Gastrocnemius medialis (tissue), 4 donors: ENCODE measurements around the gene IGF1R. TPM values are rescaled to one million over a fixed set of nuclear protein-coding genes. Genes with fewer than 3 reads are reported as not detected.

ENCODE experiments used
- ATAC-seq, 2 donors: fragments of 150-250 bp; one replicate each; pipeline ENCODE4 v1.9.1; 2016
- DNase-seq, 2 donors: peaks; one replicate each; pipeline ENCODE4 v3.0.0-alpha.2; 2019
- H3K27ac ChIP-seq, 4 donors: fragments of 200-600 bp; sonication (generic); 1 replicate in 1 of 4; 2 replicates in 3 of 4; pipeline ENCODE4 v1.5.1; 2016 to 2018; ENCODE audit warnings: mild to moderate bottlenecking in 2 of 4, moderate library complexity in 1 of 4
- H3K27me3 ChIP-seq, 3 donors: fragments of 200-600 bp; sonication (generic) in 2 of 3; 1 replicate in 1 of 3; 2 replicates in 2 of 3; pipeline versions ENCODE4 v1.5.1 to v1.6.0; 2016 to 2019; ENCODE audit warnings: mild to moderate bottlenecking in 1 of 3, moderate library complexity in 1 of 3
- H3K36me3 ChIP-seq, 2 donors: fragments of 200-600 bp; sonication (generic) in 1 of 2; one replicate each; pipeline ENCODE4 v1.5.1; 2017 to 2018
- H3K4me1 ChIP-seq, 2 donors: fragments of 200-600 bp; sonication (generic) in 1 of 2; one replicate each; pipeline ENCODE4 v1.5.1; 2016 to 2017; ENCODE audit warnings: mild to moderate bottlenecking in 2 of 2
- H3K4me3 ChIP-seq, 4 donors: fragments of 200-600 bp; sonication (generic) in 3 of 4; 1 replicate in 1 of 4; 2 replicates in 3 of 4; pipeline ENCODE4 v1.5.1; 2016 to 2019; ENCODE audit warnings: mild to moderate bottlenecking in 2 of 4
- H3K9me3 ChIP-seq, 3 donors: fragments of 200-600 bp; sonication (generic) in 2 of 3; 1 replicate in 1 of 3; 2 replicates in 2 of 3; pipeline ENCODE4 v1.5.1; 2016 to 2019
- POLR2A ChIP-seq, 2 donors: fragments of 450-650 bp; IDR thresholded peaks; one replicate each; pipeline ENCODE4 v1.6.1; 2017; ENCODE audit warnings: antibody characterized with exemption in 2 of 2, mild to moderate bottlenecking in 2 of 2, moderate library complexity in 2 of 2
- in situ Hi-C, 4 donors: fragments of 200-750 bp; cut with MboI; loops; one replicate each; pipeline versions ENCODE4 v1.15.0 to v1.8.0; 2017; ENCODE audit warnings: low sequenced_read_pairs in 4 of 4
- intact Hi-C: fragments of 100-400 bp; cut with DNase I; formaldehyde crosslinking; loops from one replicate; pipeline ENCODE4 v1.15.1; 2023; ENCODE audit warnings: low total_unique reads
- total RNA-seq, 4 donors: library from RNA; depleted of rRNA; stranded (reverse); fragments of >200 nt; gene quantifications; one replicate each; pipeline versions ENCODE4 v1.1.0 to v1.2.3, GENCODE V29; 2016
- TF ChIP-seq, protein P1 (sequence below), 5 experiments: fragments of 450-650 bp in 3 of 5; fragments of 200-600 bp in 2 of 5; sonication (generic) in 2 of 5; IDR thresholded peaks in 4 of 5; conservative IDR thresholded peaks in 1 of 5; 1 replicate in 4 of 5; 2 replicates in 1 of 5; pipeline ENCODE4 v1.5.1; 2016 to 2019; ENCODE audit warnings: antibody characterized with exemption in 5 of 5, mild to moderate bottlenecking in 3 of 5, moderate library complexity in 3 of 5

Gene IGF1R
- total RNA-seq, 4 donors from 2014 or later: 10.1 to 50.4 (median 12.3) TPM

DNA sequence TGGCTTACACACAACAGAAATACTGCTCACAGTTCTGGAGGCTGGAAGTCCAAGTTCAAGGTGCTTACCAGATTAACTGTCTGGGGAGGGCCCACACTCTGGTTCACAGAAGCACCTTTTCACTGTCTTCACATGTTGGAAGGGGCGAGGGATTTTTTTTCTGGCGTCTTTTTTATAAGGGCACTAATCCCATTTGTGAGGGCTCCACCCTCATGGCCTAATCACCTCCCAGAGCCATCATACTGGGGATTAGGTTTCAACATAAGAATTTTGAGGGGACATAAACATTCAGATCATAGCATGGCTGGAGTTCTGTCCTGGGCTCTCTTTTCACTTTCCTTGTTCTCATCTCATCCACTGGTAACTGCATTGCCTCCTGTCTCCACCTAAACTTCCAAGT is 63.5 kb downstream of the IGF1R start:
- in situ Hi-C loops (loop anchor here in 1 of 4 donors (25.0 kb wide), 1 partner anchor 100 kb away; no protein-coding TSS in a partner anchor), intact Hi-C loops (no loop called here)
- H3K4me3 ChIP-seq: no peak overlapping the region
- no peaks in the 10 kb centered on the region for H3K27me3 ChIP-seq
- DNase-seq: no peak
- H3K27ac ChIP-seq: no peak overlapping the region
- peaks cover 27 to 46% of the 10 kb centered on the region in 2 donors for H3K4me1 ChIP-seq
- TF ChIP-seq, protein P1, sequence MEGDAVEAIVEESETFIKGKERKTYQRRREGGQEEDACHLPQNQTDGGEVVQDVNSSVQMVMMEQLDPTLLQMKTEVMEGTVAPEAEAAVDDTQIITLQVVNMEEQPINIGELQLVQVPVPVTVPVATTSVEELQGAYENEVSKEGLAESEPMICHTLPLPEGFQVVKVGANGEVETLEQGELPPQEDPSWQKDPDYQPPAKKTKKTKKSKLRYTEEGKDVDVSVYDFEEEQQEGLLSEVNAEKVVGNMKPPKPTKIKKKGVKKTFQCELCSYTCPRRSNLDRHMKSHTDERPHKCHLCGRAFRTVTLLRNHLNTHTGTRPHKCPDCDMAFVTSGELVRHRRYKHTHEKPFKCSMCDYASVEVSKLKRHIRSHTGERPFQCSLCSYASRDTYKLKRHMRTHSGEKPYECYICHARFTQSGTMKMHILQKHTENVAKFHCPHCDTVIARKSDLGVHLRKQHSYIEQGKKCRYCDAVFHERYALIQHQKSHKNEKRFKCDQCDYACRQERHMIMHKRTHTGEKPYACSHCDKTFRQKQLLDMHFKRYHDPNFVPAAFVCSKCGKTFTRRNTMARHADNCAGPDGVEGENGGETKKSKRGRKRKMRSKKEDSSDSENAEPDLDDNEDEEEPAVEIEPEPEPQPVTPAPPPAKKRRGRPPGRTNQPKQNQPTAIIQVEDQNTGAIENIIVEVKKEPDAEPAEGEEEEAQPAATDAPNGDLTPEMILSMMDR (IDR thresholded peaks at IDR 0.05 in 4 of 5, conservative IDR thresholded peaks at IDR 0.05 in 1 of 5): no peak
- no peak for TF ChIP-seq POLR2A (IDR thresholded peaks at IDR 0.05)
- H3K9me3 ChIP-seq: no peaks in the 10 kb centered on the region
- peaks cover 0 to 5% of the 10 kb centered on the region in 2 donors for H3K36me3 ChIP-seq
- ATAC-seq: no peak

DNA sequence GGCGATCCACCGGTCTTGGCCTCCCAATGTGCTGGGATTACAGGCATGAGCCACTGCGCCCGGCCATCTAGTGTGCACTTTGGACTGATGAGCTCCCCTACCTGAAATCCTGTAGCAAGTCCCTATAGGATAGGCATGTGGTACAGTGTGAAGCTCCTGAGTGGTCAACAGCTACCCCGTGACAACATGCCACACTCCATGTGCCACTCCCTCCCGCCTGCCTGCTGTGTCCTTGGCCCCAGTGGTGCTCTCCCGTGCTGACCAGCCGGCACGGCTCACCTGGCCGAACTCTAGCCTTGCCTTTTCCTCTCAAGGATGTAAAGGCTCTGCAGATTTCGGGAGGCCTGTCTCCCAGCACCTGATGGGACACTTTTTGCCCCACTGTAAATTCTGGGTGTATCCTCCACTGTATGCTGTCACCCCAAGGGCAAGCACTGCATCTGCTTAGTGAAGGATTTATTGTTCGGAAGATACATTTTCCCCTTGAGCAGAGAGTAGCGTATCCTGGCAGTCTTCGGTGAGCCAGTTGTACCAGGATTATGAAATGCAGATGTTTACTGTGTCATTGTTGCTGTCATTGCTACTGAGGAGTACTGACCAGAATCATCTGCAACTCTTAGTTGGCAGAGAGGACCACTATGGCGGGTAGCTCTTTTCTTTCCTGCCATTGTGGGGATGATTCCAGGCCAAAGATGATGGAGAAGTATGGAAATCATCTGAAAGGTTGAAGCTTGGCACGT is 64.7 kb downstream of the IGF1R start:
- DNase-seq: no peak
- H3K27me3 ChIP-seq: no peaks in the 10 kb centered on the region
- TF ChIP-seq, protein P1 (IDR thresholded peaks at IDR 0.05 in 4 of 5, conservative IDR thresholded peaks at IDR 0.05 in 1 of 5): no peak
- no peak for TF ChIP-seq POLR2A (IDR thresholded peaks at IDR 0.05)
- H3K4me3 ChIP-seq: no peak overlapping the region
- in situ Hi-C loops: loop anchor here in 1 of 4 donors (25.0 kb wide), 1 partner anchor 101 kb away; no protein-coding TSS in a partner anchor
- ATAC-seq: peak in 1 of 2 donors; percentile 47
- peaks cover 30 to 47% of the 10 kb centered on the region in 2 donors for H3K4me1 ChIP-seq
- peaks cover 0 to 2% of the 10 kb centered on the region in 2 donors for H3K36me3 ChIP-seq
- H3K27ac ChIP-seq: peak overlapping the region in 1 of 4 donors; percentile 37
- H3K9me3 ChIP-seq: no peaks in the 10 kb centered on the region
- intact Hi-C loops: no loop called here

DNA sequence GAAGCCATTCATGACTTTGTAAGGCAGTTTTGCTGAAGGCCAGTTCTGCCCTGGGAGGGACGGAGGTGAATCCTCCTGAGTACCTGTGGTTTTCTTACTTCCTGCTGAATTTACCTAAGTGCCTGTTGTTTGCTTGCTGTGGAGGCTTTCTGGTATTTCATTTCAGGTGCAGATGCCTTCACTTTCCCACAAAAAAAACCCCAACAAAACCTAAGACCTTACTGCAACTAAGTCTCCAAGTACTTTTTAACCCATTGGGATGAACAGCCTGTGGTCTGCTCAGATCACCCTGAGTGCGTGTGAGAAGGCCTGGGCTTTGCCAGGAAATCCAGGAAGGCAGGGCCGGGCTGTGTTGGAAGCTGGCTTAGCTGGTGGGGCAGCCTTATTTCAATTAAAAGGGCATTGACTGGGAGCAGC is 65.3 kb downstream of the IGF1R start:
- H3K4me3 ChIP-seq: no peak overlapping the region
- no peaks in the 10 kb centered on the region for H3K9me3 ChIP-seq
- in situ Hi-C loops (loop anchor here in 1 of 4 donors (25.0 kb wide), 1 partner anchor 101 kb away; no protein-coding TSS in a partner anchor), intact Hi-C loops (no loop called here)
- no peaks in the 10 kb centered on the region for H3K27me3 ChIP-seq
- ATAC-seq: no peak
- no peaks in the 10 kb centered on the region for H3K36me3 ChIP-seq
- H3K27ac ChIP-seq: peak overlapping the region in 1 of 4 donors; percentile 37
- H3K4me1 ChIP-seq: peaks cover 32 to 49% of the 10 kb centered on the region in 2 donors
- TF ChIP-seq, protein P1 (IDR thresholded peaks at IDR 0.05 in 4 of 5, conservative IDR thresholded peaks at IDR 0.05 in 1 of 5): no peak
- no peak for TF ChIP-seq POLR2A (IDR thresholded peaks at IDR 0.05)
- DNase-seq: no peak

DNA sequence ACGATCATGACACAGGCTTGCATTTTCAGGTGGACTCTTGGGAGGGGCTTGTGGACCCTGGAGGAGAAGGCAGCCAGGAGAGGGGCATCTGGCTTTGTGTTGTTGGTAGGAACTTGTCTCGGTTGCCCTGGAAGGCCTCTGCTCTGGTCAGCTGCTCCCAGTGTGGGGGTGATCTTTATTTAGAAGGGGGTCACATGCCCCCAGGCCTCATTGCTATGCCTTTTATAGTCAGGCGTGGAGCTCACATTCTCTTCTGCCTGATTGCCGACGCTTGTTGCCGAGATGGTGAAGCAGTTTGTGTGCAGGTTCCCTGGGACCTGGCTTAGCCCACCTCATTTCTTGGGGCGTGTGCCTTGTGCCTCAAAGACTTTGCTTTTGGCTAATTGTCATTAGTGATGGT is 66.6 kb downstream of the IGF1R start:
- ATAC-seq (peak in 1 of 2 donors; percentile 48), DNase-seq (no peak)
- Histone ChIP-seq H3K4me3 (no peak overlapping the region), H3K36me3 (no peaks in the 10 kb centered on the region), H3K4me1 (peaks cover 39 to 59% of the 10 kb centered on the region in 2 donors), H3K27me3 (no peaks in the 10 kb centered on the region), H3K9me3 (no peaks in the 10 kb centered on the region), H3K27ac (peak overlapping the region in 2 of 4 donors; percentile 16 to 37)
- intact Hi-C loops: no loop called here
- in situ Hi-C loops: loop anchor here in 1 of 4 donors (25.0 kb wide), 1 partner anchor 103 kb away; no protein-coding TSS in a partner anchor
- TF ChIP-seq, protein P1 (IDR thresholded peaks at IDR 0.05 in 4 of 5, conservative IDR thresholded peaks at IDR 0.05 in 1 of 5): no peak
- TF ChIP-seq POLR2A (IDR thresholded peaks at IDR 0.05): no peak
